KBM-7 (cell line): ENCODE data around the gene SHKBP1.
"Not testable (repeated sequence)": the region's sequence is repeated elsewhere in the genome, so short reads cannot be mapped to it uniquely, and the experiment has no call there.

ENCODE experiments used
- DNase-seq: peaks from one replicate; pipeline ENCODE4 v3.0.0-alpha.2; 2015
- in situ Hi-C: fragments of 300-500 bp; cut with MboI; formaldehyde crosslinking; loops from 2 replicates; pipeline ENCODE4 v1.14.3; 2020; ENCODE audit warnings: low sequenced_read_pairs, low pct_unique_long_range_greater_than_20kb, mixed read lengths

The SHKBP1 gene

DNA sequence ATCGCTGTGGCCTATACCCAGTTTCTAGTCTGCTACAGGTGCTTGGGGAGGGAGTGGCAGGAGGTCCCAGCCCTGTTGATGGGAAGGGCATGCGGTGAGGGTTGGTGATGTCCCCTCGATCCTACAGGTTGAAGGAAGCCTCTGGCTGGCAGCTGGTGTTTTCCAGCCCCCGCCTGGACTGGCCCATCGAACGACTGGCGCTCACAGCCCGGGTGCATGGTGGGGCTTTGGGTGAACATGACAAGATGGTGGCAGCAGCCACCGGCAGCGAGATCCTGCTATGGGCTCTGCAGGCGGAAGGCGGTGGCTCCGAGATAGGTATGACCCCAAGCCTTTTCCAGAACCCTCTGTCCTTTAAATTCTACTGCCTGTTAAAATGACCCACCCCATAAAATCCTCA, 3.9 kb downstream of the SHKBP1 start:
- in situ Hi-C loops, result no loop called here
- no peak for DNase-seq

DNA sequence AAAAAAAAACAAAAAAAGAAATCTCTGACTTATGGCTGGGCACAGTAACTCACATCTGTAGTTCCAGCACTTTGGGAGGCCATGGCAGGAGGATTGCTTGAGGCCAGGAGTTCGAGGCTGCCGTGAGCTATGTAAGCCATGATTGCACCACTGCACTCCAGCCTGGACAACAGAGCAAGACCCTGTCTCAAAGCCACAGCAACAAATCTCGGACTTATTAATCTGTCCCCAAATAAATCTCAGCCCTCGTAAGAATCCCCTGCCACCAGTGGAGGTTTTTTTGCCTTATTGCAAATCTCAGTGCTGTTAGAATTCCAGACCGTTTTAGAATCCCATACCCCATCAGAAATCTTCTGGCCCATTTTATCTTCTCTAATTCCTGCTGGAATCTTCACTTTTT, 4.9 kb downstream of the SHKBP1 start:
- DNase-seq, result no peak
- in situ Hi-C loops, result no loop called here

DNA sequence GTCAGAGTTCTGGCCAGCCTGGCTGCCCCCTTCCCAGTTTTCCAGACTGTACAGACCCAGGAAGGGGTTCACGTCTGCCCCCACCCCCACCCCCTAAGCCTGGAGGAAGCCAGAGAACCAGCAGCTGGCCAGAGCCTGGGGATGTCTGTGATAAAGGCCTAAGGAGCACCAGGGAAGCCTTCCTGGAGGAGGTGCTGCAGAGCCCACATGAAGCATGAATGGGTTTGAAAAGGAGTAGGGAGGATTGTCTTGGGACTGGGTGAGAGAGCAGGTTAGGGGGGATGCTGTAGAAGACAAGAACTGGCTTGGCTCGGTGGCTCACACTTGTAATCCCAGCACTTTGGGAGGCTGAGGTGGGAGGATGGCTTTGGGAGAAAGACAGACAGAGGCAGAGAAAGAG, 5.8 kb downstream of the SHKBP1 start:
- in situ Hi-C loops, result no loop called here
- no peak for DNase-seq

DNA sequence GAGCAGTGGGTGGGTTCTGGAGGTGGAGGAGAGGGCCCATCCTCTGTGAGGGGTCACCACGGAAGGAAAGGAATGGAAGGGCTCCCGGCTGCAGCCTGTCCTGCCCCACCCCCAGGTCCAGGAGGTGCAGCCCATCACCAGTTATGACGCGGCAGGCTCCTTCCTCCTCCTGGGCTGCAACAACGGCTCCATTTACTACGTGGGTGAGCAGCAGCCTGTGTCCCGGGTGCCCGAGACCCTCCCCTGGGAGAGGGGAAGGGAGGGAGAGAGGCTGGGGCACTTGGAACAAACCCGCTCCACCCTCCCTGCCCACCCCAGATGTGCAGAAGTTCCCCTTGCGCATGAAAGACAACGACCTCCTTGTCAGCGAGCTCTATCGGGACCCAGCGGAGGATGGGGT, 6.6 kb downstream of the SHKBP1 start:
- in situ Hi-C loops, result no loop called here
- no peak for DNase-seq

DNA sequence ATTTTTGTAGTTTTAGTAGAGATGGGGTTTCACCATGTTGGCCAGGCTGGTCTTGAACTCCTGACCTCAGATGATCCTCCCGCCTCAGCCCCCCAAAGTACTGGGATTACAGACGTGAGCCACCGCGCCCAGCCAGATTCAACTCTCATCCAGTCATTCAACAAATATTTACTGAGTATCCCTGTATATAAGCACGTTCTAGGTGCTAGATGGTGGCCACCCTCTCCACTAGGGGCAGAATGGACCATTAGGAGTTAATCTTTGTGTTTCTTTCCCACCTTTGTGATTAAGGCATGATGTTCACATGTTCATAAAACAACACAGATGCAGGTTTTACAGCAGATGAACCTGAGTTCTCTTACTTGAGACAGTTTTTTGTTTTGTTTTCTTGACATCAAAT, 7.3 kb downstream of the SHKBP1 start:
- in situ Hi-C loops, result no loop called here
- no peak for DNase-seq

DNA sequence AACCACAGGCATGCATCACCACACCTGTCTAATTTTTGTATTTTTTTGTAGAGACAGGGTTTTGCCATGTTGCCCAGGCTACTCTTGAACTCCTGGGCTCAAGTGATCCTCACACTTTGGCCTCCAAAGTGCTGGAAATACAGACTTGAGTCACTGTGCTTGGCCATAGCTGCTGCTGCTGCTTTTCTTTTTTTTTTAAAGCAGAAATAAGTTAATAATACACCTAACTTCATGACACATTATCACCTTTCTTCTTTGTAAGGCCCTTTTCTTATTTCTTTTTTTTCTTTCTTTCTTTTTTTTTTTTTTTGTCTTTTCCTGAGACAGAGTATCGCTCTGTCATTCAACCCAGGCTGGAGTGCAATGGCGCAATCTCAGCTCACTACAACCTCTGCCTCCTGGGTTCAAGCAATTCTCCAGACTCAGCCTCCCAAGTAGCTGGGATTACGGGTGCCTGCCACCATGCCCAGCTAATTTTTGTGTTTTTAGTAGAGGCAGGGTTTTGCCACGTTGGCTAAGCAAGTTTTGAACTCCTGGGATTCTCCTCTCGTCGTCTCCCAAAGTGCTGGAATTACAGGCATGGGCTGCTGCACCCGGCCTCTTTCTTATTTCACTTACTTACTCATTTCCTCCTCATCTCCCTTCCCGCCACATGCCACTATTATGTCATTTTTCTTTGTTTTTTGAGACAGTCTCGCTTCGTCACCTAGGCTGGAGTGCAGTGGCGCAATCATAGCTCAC, 8.7 kb downstream of the SHKBP1 start:
- DNase-seq, result no peak

DNA sequence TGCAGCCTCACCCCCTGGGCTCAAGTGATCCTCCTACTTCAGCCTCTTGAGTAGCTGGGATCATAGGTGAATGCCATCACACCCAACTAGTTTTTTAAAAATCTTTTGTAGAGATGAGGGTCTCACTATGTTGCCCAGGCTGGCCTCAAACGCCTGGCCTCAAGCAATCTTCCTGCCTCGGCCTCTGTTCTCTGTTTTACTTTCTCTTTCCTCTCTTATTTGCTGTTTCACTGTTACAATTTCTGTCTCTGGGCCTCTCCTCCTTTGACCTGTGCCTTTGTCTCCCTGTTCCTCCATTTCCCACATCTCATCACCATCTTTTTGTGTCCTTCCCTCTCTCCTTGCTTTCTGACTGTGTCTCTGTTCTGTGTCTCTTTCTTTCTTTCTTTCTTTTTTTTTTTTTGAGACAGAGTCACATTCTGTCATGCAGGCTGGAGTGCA, 9.3 kb downstream of the SHKBP1 start:
- in situ Hi-C loops, result no loop called here
- no peak for DNase-seq

More for the DNA sequence above, 8.7 kb downstream of the SHKBP1 start:
- in situ Hi-C loops, result no loop called here

DNA sequence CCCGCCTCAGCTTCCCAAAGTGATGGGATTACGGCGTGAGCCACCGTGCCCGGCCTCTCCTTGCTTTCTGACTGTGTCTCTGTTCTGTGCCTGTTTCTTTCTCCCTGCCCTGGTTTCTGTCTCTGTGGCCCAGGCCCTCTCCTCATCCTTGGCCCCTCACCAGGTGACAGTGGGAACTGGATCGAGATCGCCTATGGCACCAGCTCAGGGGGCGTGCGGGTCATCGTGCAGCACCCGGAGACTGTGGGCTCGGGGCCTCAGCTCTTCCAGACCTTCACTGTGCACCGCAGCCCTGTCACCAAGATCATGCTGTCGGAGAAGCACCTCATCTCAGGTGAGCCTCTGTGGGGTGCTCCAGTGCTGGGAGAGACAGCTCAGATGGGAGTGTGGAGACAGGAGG, 9.9 kb downstream of the SHKBP1 start:
- in situ Hi-C loops, result no loop called here

DNA sequence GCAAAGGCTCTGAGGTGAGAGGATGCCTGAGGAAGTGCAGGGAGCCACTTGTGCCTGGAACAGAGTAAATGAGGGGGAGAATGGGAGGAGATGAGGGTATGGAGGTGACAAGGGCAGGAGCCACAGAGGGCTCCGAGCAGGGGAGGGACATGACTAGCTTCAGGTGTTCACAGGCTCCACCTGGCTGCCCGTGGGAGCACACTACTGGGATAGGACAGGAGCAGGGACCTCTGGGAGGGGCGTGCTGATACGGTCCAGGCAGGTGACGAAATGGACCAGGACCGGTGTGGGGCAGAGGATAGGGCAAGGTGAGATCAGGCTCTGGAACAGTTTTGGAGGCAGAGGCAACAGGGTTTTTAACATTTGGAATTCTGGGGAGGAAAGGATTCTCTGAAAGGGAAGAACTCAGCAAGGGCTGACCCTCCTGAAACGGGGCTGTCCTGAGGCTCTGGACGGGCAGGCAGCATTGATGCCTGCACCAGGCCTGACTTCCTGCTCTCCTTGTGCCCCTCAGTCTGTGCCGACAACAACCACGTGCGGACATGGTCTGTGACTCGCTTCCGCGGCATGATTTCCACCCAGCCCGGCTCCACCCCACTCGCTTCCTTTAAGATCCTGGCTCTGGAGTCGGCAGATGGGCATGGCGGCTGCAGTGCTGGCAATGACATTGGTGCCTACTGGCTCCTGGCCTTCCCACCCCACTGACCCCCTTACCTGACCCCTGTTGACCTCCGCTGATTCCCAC, 11.6 kb downstream of the SHKBP1 start:
- DNase-seq, result no peak
- in situ Hi-C loops, result no loop called here

More for the DNA sequence above, 9.9 kb downstream of the SHKBP1 start:
- DNase-seq, result no peak

DNA sequence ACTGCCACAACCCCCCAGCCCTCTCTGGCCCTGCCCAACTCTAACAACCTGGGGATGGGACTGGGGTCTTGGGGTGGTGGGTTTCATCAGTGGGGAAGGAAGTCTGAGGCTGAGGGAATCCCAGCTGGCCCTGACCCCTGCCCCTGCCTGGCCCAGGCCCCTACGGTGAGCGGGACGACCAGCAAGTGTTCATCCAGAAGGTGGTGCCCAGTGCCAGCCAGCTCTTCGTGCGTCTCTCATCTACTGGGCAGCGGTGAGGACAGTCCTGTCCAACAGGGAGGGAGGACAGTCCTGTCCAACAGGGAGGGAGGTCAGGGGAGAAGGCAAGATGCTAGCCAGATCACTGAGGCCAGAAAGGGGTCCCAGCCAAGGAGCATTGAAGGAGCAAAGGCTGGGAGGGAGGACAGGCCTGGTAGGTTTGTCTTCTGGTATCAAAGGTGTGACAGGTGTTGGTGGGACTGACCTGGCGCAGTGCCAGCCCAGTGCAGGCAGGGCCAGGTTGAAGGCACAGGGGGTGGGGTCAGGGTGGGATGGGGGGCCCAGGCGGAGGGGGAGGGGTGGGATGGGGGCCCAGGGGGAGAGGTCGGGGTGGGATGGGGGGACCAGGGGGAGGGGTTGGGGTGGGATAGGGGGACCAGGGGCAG, 12.4 kb downstream of the SHKBP1 start:
- DNase-seq, result no peak
- in situ Hi-C loops, result no loop called here

DNA sequence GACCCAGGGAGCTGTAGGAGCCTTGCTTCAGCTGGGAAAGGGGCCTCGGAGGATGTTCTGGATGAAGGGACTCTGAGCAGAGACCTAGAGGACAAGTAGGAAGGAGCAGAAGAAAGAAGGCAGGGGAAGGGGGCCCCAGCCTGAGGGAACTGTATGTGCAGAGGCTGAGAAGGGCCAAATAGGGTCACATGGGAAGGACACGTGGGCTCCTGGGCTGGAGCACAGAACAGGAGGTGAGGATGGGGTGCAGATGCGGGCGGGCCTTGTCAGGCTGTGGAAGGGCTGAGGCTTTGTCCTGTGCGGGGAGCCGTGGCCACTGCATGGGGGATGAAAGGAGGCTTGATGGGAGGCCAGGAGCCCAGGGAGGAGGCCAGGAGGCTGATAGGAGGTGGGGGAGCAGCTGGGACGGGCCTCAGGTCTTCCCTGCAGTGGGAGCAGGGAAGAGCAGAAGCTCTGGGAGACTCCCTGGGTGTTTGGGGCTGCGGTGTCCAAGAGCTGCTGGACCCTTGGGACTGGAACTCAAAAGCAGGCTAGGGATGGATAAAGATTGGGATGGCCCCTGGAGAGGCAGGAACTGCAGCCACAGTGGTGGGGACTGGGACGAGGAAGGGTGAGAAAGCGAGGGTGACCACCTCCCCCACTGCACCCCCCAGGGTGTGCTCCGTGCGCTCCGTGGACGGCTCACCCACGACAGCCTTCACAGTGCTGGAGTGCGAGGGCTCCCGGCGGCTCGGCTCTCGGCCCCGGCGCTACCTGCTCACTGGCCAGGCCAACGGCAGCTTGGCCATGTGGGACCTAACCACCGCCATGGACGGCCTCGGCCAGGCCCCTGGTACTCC, 13.1 kb downstream of the SHKBP1 start:
- DNase-seq, result no peak
- in situ Hi-C loops, result no loop called here

DNA sequence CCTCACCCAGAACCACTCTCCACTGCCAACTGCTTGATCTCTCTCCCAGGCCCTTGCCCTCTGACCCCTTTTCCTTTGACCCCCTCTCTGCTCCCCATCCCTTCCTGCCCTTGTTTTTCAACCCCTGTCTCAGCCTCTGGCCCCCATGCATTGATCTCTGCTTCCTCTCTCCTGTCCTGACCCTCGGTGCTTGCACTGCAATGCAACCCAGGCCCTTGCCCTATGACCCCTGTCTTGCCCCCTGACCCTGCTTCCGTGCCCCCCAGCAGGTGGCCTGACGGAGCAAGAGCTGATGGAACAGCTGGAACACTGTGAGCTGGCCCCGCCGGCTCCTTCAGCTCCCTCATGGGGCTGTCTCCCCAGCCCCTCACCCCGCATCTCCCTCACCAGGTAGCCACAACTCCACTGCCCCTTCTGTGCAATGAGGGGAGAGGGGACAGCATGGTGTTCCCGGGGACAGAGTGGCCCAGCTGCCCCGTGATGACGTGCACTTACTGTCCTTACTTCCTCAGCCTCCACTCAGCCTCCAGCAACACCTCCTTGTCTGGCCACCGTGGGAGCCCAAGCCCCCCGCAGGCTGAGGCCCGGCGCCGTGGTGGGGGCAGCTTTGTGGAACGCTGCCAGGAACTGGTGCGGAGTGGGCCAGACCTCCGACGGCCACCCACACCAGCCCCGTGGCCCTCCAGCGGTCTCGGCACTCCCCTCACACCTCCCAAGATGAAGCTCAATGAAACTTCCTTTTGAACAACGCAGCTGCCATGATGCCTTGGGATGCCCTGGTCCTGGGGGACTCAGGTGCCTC, 14.0 kb downstream of the SHKBP1 start:
- in situ Hi-C loops, result no loop called here
- DNase-seq, result no peak

DNA sequence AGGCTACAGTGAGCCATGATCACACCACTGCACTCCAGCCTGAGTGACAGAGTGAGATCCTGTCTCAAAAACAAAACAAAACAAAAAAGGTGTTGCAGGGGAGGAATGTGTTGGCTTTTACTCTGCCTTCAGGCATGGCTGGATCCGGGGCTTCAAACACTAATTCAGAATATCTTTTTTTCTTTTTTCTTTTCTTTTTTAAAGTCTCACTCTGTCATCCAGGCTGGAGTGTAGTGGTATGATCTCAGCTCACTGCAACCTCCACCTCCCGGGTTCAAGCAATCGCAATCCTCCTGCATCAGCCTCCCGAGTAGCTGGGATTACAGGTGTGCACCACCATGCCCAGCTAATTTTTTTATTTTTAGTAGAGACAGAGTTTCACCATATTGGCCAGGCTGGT, 15.1 kb downstream of the SHKBP1 start:
- in situ Hi-C loops, result not testable (repeated sequence)

DNA sequence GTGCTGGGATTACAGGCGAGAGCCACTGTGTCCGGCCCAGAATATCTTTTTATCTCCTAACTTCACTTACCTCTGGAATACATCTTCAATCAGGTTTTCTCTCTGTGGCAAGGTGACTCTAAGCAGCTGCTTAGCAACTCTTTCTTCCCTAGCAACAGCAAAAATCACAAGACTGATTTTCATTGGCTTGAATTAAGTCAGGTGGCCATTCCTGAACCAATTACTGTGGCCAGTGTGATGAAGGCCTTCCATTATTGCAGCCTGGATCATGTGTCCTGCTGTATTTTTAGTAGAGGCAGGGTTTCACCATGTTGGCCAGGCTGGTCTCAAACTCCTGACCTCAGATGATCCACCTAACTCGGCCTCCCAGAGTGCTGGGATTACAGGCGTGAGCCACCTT, 15.5 kb downstream of the SHKBP1 start:
- DNase-seq, result peak; percentile 58
- in situ Hi-C loops, result no loop called here

More for the DNA sequence above, 15.1 kb downstream of the SHKBP1 start:
- DNase-seq, result not testable (repeated sequence)

DNA sequence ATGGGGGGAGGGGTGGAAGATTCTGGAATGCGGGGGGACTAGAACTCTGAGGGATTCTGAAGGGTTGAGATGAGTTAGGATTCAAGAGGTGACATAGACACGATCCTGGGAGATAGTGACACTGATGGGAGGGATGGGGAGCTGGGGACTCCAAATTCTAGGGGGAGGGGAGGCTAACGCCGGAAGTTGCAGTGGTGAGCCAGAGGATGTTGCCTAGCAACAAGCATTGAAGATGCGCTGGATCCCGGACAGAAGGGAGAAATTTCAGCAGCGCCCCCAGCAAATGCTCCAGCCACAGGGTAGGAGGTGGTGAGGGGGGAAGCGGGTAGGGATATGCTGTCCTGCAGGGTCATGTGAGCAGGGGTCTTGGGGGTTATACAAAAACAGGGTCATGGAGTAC, 17.6 kb downstream of the SHKBP1 start:
- in situ Hi-C loops, result no loop called here
- DNase-seq, result no peak

DNA sequence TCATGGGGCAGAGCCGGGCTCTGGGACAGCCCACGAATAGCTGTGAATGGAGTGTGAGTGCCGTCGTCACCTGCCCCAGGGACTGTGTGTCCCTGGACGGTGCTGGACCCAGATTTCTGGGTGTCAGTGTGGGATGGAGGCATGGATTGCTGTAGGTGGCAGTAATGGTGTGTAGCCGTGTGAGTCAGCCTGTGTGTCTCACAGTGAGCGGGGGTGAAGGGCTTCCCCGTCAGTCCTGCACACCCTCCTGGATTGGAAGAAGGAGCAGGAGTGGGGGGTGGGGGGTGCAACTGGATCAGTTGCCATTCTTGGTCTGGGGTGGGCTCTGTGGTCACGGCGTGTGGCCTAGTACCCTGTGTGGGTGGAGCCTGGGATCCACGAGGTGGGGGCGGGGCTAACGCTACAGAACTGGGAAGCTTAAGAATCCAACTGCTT, 18.0 kb downstream of the SHKBP1 start:
- in situ Hi-C loops, result no loop called here
- DNase-seq, result no peak

DNA sequence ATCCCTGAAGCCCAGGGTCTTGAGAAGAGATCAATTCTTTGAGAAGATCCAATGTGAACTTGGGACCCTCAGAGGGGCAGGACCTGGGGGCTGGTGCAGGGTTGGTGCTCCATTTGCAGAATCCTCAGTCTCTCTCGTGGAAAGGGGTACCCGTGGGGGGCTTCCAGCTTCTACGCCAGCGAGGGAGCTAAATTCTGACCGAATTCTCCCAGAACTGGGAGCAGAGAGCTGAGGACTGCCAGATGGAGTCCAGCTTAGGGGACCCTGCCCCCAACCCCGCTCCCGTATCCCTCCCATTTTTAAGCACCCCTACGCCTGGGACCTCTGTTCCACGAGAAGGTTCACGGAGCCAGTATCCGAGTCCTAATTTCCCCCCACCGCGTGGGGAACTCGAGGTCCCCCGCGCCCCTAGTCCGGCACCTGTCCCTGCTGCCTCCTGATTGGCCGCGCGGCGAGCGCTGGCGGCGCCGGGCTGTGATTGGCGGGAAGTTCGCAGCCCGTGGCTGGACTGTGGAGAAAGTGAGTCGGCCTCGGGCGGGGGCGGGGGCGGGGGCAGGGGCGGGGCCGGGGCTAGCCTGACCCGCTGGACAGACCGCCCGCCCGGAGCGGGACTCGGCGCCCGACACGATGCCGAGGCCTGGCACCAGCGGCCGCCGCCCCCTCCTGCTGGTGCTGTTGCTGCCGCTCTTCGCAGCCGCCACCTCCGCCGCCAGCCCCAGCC, 20.1 kb downstream of the SHKBP1 start:
- in situ Hi-C loops, result no loop called here
- no peak for DNase-seq

DNA sequence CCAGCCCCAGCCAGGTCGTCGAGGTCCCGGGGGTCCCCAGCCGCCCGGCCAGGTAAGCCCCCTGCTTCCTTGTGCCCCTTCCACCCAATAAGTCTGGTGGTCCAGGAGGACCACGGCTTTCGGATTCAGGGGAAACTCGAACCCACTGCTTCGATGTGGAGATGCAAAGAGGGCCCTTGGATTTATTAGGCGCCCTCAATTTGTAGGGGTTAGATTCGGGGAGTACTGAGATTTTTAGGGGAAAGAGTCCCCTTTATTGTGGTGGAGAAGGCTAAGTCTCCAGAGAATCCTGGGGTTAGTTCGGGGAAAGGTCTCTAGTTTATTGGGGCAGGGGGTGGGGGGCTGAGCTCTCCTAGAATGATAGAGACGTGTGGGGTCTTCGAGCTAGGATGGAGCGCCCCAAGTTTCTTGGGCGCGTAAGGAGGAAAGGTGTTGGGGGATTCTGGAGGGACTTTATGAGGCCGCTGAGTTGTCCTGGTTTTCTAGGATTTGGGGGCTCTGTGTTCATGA, 20.7 kb downstream of the SHKBP1 start:
- in situ Hi-C loops, result no loop called here
- no peak for DNase-seq
